HG02642 (cell line): ENCODE measurements around the gene B4GALNT1.
A peak's percentile ranks its signal among the peaks of the same experiment; 100 is the strongest.
"Not testable (repeated sequence)": the region's sequence is repeated elsewhere in the genome, so short reads cannot be mapped to it uniquely, and the experiment has no call there.

Source experiments
- ATAC-seq: cut with Tn5 transposase; IDR thresholded peaks from one replicate; pipeline ENCODE4 v1.9.1; 2021; ENCODE audit warnings: mild to moderate bottlenecking; ENCODE audit not compliant: unreplicated experiment, poor library complexity

B4GALNT1 gene

GRCh38 chr12:57621497-57622292 is 11.3 kb downstream of the B4GALNT1 start:
- peak; percentile 59 for ATAC-seq

GRCh38 chr12:57620936-57621496 is 12.0 kb downstream of the B4GALNT1 start:
- ATAC-seq, result no peak

DNA sequence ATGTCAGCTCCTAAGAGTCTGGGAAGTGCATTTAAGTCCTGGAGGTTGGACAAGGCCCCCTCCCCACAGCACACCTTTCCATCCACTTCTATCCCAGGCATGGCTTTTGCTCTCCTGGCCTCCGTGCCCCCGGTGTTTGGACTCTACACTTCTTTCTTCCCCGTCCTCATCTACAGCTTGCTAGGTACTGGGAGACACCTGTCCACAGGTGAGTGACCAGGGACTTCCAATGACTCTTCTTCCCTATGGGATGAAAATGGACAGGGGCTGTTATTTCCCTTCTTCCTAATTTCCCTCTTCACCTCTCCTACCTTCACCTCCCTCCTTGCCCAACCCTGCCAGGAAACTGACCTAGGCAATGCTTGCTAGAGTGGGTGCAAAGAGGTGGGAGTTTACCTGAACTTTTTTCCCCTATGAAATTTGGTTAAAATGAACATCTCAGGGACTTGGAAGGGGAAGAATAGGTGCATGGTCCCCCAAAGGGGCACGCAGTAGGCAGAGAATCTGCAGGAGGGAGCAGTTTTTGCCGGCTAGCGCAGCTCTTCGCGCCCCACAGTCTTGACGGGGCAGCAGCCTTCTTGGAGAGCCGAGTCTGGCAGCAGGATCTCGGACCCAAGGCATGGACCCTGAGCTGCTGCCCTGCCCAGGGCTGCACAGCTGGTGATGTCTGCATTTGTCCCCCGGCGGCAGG is 12.6 kb downstream of the B4GALNT1 start:
- no peak for ATAC-seq

- no peak for ATAC-seq
Observed at GRCh38 chr12:57619434-57620244, 13.4 kb downstream of the B4GALNT1 start.

- ATAC-seq, result no peak
Observed at GRCh38 chr12:57618966-57619433, 14.0 kb downstream of the B4GALNT1 start.

DNA sequence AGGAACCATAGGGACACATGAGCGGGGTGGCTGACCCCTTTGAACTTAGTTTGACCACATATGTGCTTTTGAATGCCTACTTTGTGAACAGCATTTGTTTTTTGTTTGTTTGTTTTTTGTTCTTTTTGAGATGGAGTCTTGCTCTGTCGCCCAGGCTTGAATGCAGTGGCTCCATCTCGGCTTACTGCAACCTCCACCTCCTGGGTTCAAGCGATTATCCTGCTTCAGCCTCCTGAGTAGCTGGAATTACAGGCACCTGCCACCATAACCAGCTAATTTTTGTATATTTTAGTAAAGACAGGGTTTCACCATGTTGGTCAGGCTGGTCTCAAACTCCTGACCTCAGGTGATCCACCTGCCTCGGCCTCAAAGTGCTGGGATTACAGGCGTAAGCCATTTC is 14.6 kb downstream of the B4GALNT1 start:
- ATAC-seq, result not testable (repeated sequence)

DNA sequence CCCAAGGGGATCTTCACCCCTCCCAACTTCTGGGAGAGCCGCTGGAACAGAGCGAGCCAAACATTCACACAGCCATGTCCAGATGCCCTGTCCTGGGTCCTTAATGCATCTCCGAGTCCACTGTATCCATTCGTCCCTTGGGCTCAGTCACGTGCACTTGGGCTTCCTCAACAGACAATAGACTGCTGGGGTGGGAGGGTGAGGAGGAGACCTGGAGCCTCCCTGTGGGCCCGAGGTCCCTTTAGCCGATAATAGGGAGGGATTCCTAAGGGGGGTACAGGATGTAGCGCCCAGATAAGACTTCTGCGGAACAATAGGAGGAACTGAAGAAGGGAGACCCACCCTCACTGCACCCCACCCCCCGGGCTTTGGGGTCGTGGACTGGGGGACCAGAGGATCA is 15.1 kb downstream of the B4GALNT1 start:
- no peak for ATAC-seq

- no peak for ATAC-seq
Observed at GRCh38 chr12:57616383-57617101, 16.5 kb downstream of the B4GALNT1 start.

DNA sequence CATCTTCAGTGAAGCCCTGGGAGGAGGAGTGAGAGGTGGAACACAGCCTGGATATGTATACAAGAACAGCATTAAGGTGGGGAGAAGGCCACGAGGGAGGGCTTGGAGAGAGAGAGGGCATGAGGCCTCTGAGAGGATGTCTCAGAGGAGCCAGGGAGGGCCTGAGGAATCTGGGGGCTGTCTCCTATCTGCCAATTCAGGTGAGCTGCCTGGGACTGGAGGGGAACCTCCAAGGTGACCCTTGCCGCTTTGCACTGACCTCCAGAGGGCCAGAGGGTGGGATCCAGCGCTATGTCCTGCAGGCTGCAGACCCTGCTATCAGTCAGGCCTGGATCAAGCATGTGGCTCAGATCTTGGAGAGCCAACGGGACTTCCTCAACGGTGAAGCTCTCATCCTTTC is 17.4 kb downstream of the B4GALNT1 start:
- no peak for ATAC-seq

GRCh38 chr12:57614948-57615500 is 18.0 kb downstream of the B4GALNT1 start:
- ATAC-seq, result no peak

GRCh38 chr12:57614178-57614947 is 18.6 kb downstream of the B4GALNT1 start:
- ATAC-seq, result peak; percentile 56

- ATAC-seq, result no peak
Observed at GRCh38 chr12:57613427-57614109, 19.4 kb downstream of the B4GALNT1 start.

GRCh38 chr12:57612711-57613426 is 20.1 kb downstream of the B4GALNT1 start:
- no peak for ATAC-seq

DNA sequence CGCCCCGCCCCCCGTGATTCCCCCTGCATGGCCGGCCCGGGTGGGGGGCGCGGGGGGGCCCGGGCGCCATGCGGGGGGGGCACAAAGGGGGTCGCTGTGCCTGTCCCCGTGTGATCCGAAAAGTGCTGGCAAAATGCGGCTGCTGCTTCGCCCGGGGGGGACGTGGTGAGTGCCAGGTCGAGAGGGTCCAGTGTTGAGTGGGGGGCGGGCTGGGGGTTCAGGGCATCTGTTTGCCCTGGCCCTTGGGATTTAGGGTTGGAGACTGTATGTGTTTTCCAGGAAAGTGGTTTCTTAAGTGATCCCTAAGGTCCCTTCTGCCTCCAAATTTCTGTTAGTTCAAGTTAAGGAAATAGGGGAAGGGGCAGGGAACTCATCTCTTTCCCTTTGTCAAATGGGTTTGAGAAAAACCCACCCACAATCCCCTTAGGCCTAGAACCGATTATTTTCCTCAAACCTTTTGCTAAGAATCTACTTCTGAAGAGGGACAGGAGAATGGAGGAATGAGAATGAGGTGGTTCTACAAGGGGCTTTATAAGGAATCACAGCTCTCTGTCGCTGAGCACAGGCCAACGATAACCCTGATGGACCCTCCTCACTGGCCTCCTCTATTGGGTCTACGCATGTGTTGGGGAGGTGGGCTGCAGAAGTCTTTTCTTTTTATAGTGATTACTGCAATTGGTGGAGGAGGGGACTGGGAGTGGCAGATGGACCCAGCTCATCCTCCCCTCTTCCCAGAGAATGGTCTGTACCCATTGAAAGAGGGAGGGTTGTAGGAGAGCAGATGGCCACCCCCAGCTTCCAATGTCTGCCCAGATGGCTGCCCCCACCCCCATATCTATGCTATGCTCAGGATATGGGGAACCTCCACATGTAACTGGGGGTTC is 20.9 kb downstream of the B4GALNT1 start:
- ATAC-seq, result no peak

DNA sequence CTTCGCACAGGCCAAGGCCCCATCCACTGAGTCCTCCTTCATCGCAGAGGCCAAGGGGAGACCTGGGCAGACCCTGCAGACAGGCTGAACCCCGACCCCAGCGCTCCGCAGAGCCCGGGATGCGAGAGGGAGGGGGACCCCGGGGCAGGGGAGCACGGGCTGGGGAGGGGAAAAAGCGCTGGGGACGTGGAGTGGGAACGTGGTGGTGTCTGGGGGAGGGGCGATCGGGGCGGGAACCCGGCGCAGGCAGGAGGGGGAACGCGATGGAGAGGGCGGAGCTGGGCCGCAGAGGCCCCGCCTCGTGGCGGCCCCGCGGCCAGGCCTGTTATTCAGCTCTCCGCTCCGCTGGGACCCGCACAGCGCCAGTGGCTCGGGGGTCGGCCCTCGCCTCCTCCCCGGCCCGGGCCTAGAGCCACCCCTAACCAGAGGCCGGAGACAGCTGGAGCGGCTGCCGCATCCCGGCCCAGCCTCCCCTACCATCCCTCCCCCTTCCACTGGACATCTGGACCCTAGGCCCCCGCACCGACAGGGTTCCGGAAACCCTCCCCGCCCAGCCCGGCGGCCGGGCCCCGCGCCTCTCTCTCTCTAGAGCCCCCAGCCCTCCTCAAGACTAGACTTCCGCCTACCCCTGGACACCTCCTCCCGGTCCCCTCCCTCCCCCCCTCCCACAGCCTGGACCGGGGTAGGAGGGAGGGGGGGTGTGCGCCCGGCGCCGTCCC is 21.7 kb downstream of the B4GALNT1 start, which contains the start of gene ARHGEF25:
TSS of gene ARHGEF25 (plus strand) at position 328 of the 719 bp plus-strand sequence. CDS start 460 bp downstream, outside the sequence.
- peak; percentile 41 for ATAC-seq

DNA sequence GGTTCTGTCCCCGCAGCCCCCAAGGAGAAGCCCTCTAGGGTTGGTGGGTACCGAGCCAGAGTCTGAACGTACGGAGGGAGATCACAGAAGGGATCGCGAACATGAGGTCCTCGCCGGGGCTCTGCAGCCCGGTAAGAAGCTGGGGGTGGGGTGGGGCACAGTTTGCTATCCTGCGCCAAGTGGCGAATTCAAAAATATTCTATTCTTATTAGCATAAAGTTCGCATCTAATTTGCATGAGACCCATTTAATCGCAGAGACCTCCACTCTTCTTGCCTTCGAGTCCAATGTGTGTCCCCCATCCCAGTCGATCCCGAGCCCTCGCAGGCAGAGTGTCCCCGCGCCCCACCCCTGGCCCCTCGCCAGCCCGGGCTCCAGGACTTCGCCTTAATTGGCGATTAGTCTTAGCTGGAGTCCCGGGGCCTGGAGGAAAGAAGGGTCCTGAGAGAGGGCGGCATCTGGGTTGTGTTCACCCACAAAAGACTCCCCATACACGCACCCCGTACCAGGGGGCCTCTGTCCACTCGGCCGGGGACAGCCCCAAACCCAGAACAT is 22.4 kb downstream of the B4GALNT1 start:
- no peak for ATAC-seq
